ENCODE data around the gene ST8SIA4.

DNA sequence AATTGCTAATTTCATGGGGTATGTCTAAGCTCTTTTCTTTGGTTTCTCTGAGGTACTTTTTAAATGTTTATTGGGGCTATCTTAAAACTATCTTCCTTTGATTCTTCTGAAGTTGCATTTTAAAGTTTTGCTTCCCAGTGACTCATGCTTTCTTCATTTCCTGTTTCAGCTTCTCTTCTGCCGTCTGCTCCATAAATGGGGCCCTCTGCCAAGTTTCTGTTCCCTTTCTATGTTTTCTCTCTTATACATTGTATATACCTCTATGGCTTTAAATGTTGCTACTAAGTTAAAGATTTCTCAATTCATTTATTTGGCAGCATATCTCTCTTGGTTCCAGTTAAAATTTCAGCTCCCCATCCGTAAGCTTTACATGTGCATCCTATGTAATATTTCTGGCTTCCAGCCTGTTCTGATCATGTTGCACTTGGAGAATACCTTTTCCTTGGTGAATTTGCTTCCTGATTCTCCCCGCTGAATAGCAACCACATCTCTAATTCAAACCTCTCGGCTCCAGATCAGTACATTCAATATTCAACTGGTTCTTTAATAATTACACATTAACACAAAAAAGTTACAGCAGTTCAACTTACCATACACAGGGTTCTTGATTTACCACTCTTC is 125.3 kb downstream of the ST8SIA4 start:
- no peak for TF ChIP-seq POLR2A (IDR thresholded peaks at IDR 0.05; ENCODE audit: low read depth, low read length)
- TF ChIP-seq POLR2AphosphoS5 (IDR thresholded peaks at IDR 0.05; ENCODE audit: low read depth, low read length): no peak
